HCT116 (cell line): ENCODE measurements around the gene DCAF8L2. TPM values are rescaled to one million over a fixed set of nuclear protein-coding genes. Genes with fewer than 3 reads are reported as not detected.

ENCODE experiments used
- total RNA-seq: library from RNA; stranded (reverse); gene quantifications from one replicate; pipeline ENCODE4 v1.2.1, GENCODE V29; 2021; ENCODE audit not compliant: unreplicated experiment

DCAF8L2 gene
- total RNA-seq, 1 experiment from 2014 or later = not detected

Other genes starting within 250 kb of the DCAF8L2 start
- gene PPP4R3C, start 127.0 kb upstream of the DCAF8L2 start, total RNA-seq = not detected
- gene MAGEB10, start 217.6 kb downstream of the DCAF8L2 start, total RNA-seq = not detected